Prostate gland (tissue), 2 donors: ENCODE measurements around the gene VPS37B. TPM values are rescaled to one million over a fixed set of nuclear protein-coding genes. Genes with fewer than 3 reads are reported as not detected.
"Not testable (repeated sequence)": the region's sequence is repeated elsewhere in the genome, so short reads cannot be mapped to it uniquely, and the experiment has no call there.

Experiments used
- DNase-seq: peaks from one replicate; pipeline ENCODE4 v3.0.0-alpha.2; 2019; ENCODE audit warnings: low spot score
- H3K27ac ChIP-seq, 2 donors: fragments of 200-600 bp; sonication (generic); 2 replicates each; pipeline ENCODE4 v1.5.1; 2017 to 2019
- H3K27me3 ChIP-seq: fragments of 200-600 bp; sonication (generic); replicated peaks from 2 replicates; pipeline ENCODE4 v1.5.1; 2019; ENCODE audit not compliant: insufficient read depth
- H3K36me3 ChIP-seq, 2 donors: fragments of 200-600 bp; sonication (generic); 1 replicate in 1 of 2; 2 replicates in 1 of 2; pipeline versions ENCODE4 v1.5.1 to v1.8.1; 2017 to 2019
- H3K4me1 ChIP-seq: fragments of 200-600 bp; sonication (generic); replicated peaks from 2 replicates; pipeline ENCODE4 v1.5.1; 2019
- H3K4me3 ChIP-seq, 2 donors: fragments of 200-600 bp; sonication (generic); 2 replicates each; pipeline ENCODE4 v1.5.1; 2017 to 2019
- H3K9me3 ChIP-seq: fragments of 200-600 bp; sonication (generic); 2 replicates; pipeline ENCODE4 v1.5.1; 2017
- POLR2A ChIP-seq: fragments of 450-650 bp; IDR thresholded peaks from one replicate; pipeline ENCODE4 v1.6.1; 2016; ENCODE audit warnings: antibody characterized with exemption, mild to moderate bottlenecking
- POLR2AphosphoS5 ChIP-seq: sonication (generic); formaldehyde crosslinking; IDR thresholded peaks from one replicate; pipeline ENCODE4 v1.6.1; 2017; ENCODE audit warnings: antibody characterized with exemption
- whole genome bisulfite sequencing: methylation state at CpG from one replicate; pipeline ENCODE4 v1.1.5; 2018; 5-methylcytosine and 5-hydroxymethylcytosine counted together
- intact Hi-C: fragments of 100-400 bp; cut with DNase I; formaldehyde crosslinking; loops from one replicate; pipeline ENCODE4 v1.14.2; 2022
- total RNA-seq, 2 donors: library from RNA; depleted of rRNA; stranded (reverse); fragments of >200 nt; gene quantifications; one replicate each; pipeline ENCODE4 v1.1.0, GENCODE V29; 2016
- TF ChIP-seq, protein P1 (sequence below), 4 experiments: fragments of 200-600 bp in 2 of 4; fragments of 450-650 bp in 2 of 4; sonication (generic) in 2 of 4; IDR thresholded peaks; 1 replicate in 3 of 4; 2 replicates in 1 of 4; pipeline ENCODE4 v1.5.1; 2016 to 2019; ENCODE audit warnings: antibody characterized with exemption in 4 of 4, mild to moderate bottlenecking in 2 of 4, moderate library complexity in 2 of 4

The VPS37B gene
- total RNA-seq, 2 donors from 2014 or later = 37.6 to 67.7 TPM

DNA sequence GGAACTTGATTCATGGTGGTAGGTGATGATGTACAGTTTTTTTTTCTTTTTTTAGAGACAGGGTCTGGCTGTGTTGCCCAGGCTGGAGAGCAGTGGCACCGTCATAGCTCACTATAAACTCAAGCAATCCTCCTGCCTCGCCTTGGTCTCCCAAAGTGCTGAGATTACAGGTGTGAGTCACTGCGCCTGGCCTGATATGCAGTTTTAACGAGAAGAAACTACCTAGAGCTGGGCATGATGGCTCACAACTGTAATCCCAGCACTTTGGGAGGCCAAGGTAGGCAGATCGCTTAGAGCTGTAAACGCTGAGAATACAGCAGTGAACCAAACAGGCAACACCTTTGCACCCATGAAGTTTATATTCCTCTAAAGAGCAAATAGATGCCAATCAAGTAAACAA lies 13.0 kb upstream of the VPS37B start:
- H3K4me3 ChIP-seq = no peak overlapping the region
- no peaks in the 10 kb centered on the region for H3K4me1 ChIP-seq
- no peak for DNase-seq
- intact Hi-C loops = no loop called here
- no peaks in the 10 kb centered on the region for H3K27me3 ChIP-seq
- TF ChIP-seq POLR2AphosphoS5 (no peak), POLR2A (no peak)
- TF ChIP-seq, protein P1, sequence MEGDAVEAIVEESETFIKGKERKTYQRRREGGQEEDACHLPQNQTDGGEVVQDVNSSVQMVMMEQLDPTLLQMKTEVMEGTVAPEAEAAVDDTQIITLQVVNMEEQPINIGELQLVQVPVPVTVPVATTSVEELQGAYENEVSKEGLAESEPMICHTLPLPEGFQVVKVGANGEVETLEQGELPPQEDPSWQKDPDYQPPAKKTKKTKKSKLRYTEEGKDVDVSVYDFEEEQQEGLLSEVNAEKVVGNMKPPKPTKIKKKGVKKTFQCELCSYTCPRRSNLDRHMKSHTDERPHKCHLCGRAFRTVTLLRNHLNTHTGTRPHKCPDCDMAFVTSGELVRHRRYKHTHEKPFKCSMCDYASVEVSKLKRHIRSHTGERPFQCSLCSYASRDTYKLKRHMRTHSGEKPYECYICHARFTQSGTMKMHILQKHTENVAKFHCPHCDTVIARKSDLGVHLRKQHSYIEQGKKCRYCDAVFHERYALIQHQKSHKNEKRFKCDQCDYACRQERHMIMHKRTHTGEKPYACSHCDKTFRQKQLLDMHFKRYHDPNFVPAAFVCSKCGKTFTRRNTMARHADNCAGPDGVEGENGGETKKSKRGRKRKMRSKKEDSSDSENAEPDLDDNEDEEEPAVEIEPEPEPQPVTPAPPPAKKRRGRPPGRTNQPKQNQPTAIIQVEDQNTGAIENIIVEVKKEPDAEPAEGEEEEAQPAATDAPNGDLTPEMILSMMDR (IDR thresholded peaks at IDR 0.05) = no peak
- H3K36me3 ChIP-seq = no peaks in the 10 kb centered on the region
- WGBS = 81% methylated on average over 6 of the region's 6 CpGs
- no peaks in the 10 kb centered on the region for H3K9me3 ChIP-seq
- H3K27ac ChIP-seq = no peak overlapping the region

DNA sequence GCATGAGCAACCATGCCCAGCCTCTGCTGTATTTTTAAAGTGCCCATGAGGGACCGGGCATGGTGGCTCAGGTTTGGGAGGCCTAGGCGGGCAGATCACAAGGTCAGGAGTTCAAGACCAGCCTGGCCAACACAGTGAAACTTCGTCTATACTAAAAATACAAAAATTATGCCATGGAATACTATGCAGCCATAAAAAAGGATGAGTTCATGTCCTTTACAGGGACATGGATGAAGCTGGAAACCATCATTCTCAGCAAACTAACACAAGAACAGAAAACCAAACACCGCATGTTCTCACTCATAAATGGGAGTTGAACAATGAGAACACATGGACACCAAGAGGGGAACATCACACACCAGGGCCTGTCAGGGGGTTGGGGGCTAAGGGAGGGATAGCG lies 9.3 kb upstream of the VPS37B start:
- intact Hi-C loops, H3K27ac ChIP-seq, H3K4me3 ChIP-seq, DNase-seq, H3K36me3 ChIP-seq, H3K4me1 ChIP-seq, H3K27me3 ChIP-seq, H3K9me3 ChIP-seq: not testable (repeated sequence)
- WGBS = 95% methylated on average over 5 of the region's 5 CpGs

DNA sequence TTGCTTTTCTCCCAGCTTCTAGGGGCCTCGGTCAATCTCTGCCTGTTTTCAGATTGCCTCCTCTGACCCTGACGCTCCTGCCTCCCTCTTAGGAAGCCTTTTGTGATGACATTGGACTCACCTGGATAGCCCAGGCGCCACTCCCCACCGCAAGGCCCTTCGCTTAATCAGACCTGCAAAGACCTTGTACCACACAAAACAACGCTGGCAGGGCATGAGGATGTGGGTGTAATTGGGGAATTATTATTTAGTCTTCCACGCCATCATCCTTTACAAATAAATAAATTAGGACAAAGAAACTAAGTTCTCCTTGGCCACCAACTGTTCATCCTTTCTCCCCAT lies 7.7 kb upstream of the VPS37B start:
- no peak overlapping the region for H3K4me3 ChIP-seq
- 76% methylated on average over 7 of the region's 7 CpGs for WGBS
- TF ChIP-seq POLR2A = no peak
- DNase-seq = no peak
- H3K9me3 ChIP-seq = no peaks in the 10 kb centered on the region
- no peaks in the 10 kb centered on the region for H3K36me3 ChIP-seq
- intact Hi-C loops = no loop called here
- H3K4me1 ChIP-seq = no peaks in the 10 kb centered on the region
- no peak overlapping the region for H3K27ac ChIP-seq
- no peaks in the 10 kb centered on the region for H3K27me3 ChIP-seq

DNA sequence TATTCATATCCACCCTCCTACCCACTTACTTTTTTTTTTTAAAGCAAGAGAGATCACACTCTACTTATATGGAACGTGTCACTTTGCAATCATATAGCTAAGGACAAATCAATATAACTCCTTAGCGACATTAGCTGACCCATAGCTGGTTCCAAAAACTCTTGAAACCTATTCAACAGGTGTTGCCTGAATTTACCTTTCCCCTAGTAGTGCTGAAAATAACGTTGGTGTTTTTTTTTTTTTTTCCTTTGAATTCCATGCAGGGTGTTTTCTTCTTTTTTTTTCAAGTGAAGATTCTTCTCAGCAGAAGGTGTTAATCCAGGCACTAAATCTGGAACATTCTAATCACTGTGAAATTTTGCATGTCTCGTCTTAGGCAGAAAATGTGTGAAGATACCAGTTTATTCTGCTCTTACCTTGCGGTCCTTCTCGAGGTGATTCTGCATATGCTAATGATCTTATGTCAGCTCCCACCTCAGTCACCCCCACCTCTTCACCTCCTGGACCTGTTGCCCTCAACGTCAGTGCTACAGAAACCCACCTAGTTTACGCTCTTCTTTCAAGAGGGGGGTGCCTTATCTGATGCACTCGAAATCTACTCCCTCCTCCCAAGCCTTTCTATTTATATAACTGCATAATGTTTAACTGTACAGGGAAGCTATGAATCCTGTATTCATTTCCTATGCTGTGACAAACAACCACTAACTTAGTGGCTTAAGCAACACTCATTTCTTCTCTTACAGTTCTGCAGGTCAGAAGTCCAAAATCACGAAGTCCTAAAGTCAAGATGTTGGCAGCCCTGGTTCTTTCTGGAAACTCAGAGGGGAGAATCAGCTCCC lies 7.1 kb upstream of the VPS37B start:
- Histone ChIP-seq H3K36me3 (no peaks in the 10 kb centered on the region), H3K27me3 (no peaks in the 10 kb centered on the region), H3K4me3 (no peak overlapping the region), H3K27ac (no peak overlapping the region), H3K9me3 (no peaks in the 10 kb centered on the region), H3K4me1 (no peaks in the 10 kb centered on the region)
- intact Hi-C loops = no loop called here
- 47% methylated on average over 10 of the region's 10 CpGs for WGBS
- no peak for TF ChIP-seq POLR2AphosphoS5
- TF ChIP-seq POLR2A = no peak
- TF ChIP-seq, protein P1 (IDR thresholded peaks at IDR 0.05) = no peak
- DNase-seq = no peak

DNA sequence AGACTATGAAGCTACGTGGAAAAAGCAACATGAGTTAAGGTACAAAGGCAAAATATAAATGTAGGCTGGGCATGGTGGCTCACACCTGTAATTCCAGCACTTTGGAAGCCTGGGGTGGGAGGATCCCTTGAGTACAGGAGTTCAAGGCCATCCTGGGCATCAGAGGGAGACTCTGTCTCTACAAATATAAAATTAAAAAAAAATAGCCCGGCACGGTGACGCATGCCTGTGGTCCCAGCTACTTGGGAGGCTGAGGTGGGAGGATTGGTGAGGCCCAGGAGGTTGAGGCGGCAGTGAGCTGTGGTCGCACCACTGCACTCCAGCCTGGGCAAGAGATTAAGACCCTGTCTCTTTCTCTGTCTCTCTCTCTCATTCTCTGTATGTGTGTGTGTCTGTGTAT lies 4.0 kb upstream of the VPS37B start:
- Histone ChIP-seq H3K27me3 (no peaks in the 10 kb centered on the region), H3K9me3 (no peaks in the 10 kb centered on the region), H3K4me3 (no peak overlapping the region), H3K36me3 (no peaks in the 10 kb centered on the region), H3K4me1 (no peaks in the 10 kb centered on the region), H3K27ac (no peak overlapping the region)
- TF ChIP-seq POLR2AphosphoS5 = no peak
- no peak for TF ChIP-seq POLR2A
- TF ChIP-seq, protein P1 (IDR thresholded peaks at IDR 0.05) = no peak
- intact Hi-C loops = no loop called here
- DNase-seq = no peak
- WGBS = 94% methylated on average over 6 of the region's 6 CpGs

DNA sequence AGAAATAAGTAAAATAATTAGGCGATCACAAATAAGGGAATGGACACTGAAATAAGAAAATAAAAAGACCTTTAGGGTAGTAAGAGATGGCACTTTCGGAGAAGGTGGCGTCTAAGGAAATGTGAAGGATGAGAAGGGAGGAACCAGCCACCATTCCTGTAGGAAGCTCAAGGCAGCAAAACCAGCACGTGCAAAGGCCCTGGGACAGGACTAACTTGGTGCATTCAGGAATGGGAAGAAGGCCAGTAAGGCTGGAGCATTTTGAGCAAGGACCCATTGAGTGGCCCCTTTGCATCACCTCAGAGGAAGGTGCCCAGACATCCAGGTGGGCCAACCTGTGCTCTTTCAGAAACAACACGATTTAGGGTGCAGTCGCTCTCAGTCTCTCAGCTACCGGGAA lies 738 bp upstream of the VPS37B start:
- no peak for DNase-seq
- peaks cover 4% of the 10 kb centered on the region for H3K4me1 ChIP-seq
- H3K36me3 ChIP-seq = no peaks in the 10 kb centered on the region
- no peak overlapping the region for H3K4me3 ChIP-seq
- WGBS = 95% methylated on average over 7 of the region's 7 CpGs
- H3K9me3 ChIP-seq = no peaks in the 10 kb centered on the region
- intact Hi-C loops = no loop called here
- no peaks in the 10 kb centered on the region for H3K27me3 ChIP-seq
- TF ChIP-seq, protein P1 (IDR thresholded peaks at IDR 0.05) = no peak
- TF ChIP-seq POLR2AphosphoS5 (no peak), POLR2A (no peak)
- H3K27ac ChIP-seq = no peak overlapping the region
